GM19372 (cell line): ENCODE results near the gene TACR1.

Experiments used
- ATAC-seq: cut with Tn5 transposase; IDR thresholded peaks from one replicate; pipeline ENCODE4 v1.9.1; 2021; ENCODE audit warnings: mild to moderate bottlenecking, low read depth, moderate library complexity; ENCODE audit not compliant: unreplicated experiment

TACR1 gene

DNA sequence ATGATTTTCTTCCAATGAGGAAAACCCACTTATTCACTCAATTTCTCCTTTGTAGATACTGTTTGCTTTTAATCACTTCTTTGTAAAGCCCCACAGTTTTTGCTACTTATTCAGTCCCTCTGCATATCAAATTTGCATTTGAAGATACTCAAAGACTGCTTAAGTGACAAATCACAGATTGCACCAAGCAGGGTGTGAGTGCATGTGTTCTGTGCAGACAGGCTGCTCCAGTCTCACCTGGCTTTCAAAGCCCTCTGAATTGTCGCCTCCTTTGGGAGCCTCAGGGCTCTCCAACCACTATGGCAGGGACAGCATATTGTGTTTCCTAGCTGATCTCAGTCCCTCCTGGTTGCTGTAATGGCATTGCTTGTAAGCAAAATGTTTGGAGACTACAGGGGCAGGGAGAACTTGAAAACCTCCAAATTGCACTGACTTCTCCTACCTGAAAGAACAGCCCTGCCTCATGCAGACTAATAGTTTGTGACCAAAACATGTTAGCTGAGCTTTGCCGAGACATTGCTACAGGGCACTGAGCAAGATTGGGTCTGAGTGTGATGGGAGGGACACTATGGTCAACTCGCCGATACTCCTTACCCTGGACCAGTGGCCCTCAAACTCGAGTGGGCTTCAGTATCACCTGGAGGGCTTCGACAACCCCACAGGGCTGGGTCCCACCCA is 144.0 kb downstream of the TACR1 start:
- ATAC-seq, result peak; percentile 6

DNA sequence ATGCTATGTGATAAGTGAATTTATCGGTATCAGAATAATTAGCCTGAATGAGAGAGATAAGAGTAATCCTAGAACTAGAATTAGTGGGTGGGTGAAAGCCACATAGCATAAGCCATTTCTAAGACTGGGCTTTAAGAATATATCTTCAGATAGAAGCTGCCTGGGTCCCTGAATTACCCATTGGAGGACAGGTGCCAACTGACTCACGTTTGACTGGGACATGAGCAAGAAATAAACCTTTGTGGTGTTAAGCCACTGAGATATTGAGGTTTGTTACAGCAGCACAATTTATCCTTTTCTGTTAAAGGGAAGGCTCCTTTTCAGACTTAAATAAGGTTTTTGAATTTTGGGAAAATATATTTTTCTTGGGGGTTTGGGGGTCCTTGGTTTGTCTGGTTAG is 145.0 kb downstream of the TACR1 start:
- ATAC-seq, result no peak

DNA sequence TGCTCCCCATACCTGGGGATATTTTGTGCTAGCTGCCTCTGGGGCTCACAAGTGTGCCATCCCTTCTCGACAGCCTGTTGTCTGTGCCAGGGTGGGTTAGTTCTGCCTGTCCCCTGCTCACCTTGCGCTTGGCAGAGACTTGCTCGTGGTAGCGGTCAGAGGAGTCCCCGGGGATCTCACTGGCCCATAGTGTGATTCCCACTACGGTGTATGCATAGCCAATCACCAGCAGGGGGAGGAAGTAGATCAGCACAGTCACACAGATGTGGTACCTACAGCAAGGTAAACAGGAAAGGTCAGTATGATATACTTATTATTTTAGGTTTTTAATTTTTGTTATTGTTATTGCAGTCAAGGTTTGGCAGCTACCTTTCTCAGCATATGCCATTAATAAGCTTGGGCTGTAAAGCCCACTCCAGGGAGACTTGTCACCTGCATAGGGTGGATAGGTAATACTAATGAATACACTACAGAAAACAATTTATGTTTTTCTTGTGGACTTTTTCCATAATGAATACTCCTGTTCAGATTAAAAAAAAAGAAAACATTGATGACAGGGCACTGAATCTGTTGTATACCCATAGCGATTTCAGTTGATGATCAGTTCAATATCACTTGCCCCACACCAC is 145.7 kb downstream of the TACR1 start:
- ATAC-seq, result peak; percentile 68

DNA sequence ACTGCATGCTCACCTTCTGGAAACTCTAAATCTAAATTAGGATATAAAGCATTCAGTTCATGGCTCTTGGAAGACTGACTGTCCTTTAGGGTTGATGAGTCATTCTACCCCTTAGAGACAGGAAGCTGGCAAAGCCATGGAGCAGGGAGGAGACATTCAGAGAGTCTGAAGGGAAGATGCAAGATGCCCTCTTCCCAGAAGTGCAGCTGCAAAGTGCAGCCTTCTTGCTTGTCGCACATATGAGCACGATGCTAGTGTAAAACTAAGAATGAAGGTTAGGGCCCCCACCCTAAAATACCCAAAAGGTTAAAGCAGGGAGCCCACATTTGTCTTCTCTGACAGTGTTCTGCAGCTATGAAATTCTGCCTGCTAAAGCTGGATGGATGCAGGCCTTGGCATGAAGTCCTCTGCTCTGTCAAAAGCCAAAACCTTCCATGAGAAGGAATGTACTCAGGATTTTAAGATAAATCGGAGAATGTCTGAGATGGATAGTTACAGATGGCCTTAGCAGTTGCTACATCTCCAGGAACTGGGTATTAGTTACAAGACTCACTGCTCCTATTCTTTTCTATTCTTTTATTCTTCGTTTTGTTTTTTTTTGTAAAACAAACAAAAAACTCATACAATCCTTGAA is 151.2 kb downstream of the TACR1 start:
- ATAC-seq, result no peak

DNA sequence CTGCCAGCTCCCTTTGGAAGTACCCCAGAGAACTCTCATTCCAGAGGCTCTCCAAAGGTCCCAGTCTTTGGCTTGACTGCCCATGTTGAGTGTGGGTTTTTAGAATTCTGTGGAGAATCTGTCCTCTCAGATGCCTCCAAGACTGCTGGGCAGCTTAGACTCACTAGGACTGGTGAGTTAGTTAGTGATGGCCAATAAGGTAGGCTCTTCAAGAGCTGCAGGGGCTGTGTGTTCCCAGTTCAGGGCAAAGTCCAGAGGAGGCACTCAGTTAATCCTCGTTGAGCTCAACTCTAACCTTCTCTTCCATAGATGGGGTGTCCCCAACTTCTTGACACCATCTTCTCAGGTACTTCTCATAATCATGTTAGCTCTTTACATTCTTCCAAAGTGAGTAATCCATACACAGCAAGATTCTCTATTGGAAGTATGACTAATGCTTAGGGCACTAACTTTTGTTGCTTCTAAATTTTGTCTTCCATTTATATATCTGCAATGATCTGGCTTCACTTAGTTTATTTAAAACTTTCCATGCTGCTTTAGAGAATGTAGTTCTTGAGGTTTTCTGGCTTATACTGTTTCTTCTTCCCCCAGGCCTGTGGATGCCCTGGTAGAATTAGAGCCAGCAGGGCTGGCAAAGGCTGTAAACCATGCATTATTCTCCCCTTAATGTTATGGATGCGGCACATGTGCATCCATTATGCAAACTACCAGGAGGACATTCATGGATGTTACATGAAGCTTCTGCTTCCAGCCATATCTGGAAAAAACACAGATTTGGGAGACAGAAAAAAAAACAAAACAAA is 151.9 kb downstream of the TACR1 start:
- no peak for ATAC-seq

DNA sequence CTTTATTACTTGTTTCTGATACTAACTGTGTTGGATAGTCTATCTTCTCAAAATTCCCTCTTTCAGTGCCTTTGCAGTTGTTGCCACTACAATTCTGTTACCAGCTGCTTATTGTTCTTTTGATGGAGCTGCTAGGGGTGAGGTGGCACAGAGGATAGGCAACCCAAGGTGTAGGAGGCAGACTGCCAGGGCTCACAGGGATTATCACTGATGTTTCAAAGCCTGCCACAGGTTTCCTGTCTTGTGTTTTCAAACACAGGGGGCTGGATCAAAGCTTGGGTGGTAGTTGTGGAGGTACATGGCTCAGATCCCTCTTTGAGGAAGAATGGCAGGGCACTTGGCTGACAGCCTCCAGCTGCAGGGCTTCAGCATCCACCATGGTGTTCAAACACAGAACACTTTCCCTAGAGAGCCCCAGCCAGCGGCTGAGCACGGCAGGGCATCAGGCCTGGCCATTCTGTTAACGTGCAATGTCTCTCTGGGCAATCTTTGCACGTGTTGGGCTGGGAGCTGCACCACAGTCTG is 153.7 kb downstream of the TACR1 start:
- no peak for ATAC-seq

DNA sequence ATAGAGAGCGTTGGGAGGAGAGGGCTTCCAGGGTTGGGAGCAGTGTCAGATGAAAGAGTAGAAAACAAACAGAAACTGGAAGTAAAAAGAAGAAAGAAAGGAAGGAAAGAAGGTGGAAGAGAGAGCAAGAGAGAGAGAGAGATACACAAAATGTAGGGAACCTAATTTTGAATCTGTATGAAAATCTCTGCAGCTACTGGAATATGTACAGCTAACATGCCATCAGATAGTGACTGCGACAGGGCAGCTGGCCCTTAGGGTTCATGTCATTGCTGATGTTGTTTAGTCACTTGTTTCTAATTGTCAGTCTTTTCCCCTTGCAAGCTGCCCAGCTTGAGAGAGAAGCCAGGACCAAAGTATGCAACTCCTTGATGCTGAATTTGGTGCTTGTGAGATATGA is 155.0 kb downstream of the TACR1 start:
- ATAC-seq, result no peak

DNA sequence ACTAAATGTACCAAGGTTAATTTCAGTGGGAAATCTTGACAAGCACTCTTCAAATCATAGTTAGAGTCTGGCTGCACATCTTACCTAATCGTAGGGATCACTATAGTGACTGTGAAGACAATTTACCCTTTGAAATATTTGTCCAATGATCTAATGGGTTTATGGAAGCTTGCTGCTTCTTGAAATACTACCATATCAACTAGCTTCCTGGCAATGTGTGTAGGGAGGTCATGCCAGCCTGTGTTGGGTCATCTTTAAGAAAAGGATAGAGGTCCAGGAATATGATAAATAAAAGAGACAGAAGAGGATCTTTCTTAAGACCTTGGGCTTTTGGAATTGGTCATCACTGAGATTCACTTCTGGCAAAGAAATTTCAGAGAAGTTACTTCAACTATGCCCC is 156.5 kb downstream of the TACR1 start:
- ATAC-seq, result no peak

DNA sequence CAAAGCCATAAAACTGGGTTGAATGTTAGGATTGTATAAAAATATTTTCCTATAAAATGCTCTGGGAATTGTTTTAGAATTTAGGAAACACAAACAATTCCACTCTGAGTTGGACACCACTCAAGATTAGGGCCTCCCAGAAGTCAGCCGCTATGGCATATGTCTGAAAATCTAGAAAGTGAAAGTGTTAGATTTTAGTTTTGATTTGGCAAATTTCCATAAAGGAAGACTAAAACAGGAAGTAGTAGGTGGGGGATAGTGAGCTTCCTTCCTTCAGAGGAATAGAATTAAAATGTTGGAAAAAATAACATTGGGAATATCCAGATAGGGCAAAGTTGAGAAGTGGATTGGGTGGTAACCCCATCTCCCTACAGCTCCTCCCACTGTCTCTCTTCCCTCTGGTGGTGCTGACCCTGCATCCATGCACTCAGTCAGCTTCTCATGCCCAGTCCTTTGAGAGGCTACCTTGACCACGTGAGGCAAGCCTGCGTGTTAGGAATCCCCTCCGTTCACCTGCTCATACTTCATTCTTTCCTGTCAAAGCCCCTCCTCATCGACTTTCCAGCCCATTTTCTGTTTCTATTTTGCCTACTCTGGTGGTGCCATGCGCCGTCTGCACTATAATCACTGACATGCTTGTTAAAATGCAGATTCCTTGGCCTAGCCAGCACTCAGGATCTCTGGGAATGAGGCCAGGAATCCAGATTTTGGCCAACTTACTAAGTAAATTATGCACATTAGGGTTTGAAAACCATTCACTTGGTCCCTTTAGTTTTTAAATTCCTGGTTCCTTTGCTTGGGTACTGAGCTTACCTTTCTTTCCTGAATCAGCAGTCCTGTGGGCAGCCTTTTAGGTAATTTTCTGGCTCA is 157.4 kb downstream of the TACR1 start:
- no peak for ATAC-seq

DNA sequence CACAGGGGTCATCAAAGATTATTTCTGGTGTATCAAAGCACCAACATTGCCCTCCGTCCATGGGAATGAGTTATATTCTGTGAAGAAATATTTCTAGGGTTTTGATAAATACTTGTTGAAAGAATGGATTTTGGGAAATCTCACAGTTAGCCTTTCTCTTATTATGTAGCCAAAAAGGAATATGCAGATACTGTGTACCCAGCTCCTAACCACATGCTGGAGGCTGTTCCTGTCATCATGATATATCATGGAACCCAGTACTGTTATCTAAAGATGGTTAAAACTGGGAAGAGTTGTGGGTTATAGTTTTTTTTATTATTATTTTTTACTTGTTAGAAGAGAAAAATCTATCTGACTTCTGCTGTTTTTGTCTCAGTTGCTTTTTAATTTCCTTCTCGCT is 158.1 kb downstream of the TACR1 start:
- no peak for ATAC-seq

DNA sequence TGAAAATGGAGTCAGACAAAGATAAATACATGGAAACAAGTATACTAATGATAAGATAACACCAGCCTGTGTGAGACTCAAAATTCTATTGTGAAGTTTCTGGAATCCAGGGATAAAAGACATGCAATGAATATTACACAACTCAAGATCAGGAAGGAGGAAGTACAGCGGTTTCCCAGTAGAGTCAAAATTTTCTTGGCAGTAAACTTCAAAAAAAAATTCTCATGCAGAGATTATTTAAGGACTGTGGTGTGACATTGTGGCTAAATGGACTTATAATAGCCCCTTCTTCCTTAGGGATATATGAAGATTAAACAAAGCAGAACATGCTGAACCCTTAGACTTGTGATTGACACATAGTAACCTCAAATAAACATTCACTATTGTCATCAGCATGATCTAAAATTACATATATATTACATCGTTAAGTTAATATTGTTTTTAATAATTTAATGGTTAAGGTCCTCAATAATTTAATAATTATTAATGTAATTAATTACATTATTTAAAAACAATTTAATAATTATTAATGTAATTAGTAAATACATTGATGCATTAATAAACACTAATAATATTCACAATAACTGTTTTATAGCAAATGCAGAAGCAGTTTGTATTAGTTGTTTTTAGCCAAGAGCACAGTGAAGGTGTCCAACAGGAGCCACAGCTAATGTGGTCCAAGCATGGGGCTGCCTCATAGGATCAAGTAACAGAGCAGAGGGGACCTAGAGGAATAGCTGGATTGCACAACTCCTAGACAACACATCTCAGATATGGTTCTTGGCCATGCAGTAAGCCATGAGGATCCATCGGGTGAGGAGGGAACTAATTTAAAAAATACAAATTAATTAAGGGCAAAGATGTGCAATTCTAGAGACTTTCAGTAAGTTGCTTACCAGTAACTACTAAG is 163.6 kb downstream of the TACR1 start:
- ATAC-seq, result no peak

DNA sequence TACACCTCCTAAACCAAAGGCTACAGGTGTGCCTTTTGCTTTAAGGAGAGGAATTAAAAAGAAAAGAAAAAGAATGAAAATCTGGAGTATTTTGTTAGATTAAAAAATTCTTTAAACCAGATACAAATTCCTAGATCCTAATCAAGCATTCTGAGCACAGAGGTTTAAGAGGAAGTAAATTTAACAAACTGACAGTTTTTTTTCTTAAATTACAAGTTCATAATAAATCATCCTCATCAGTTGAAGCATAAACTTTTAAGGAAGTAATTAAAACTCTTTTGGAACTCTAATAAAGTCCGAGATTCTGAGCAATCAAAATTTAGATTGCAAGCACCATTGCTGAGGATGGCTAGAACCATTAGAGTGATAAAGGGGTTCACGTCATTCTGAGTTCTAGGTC is 165.8 kb downstream of the TACR1 start:
- no peak for ATAC-seq

DNA sequence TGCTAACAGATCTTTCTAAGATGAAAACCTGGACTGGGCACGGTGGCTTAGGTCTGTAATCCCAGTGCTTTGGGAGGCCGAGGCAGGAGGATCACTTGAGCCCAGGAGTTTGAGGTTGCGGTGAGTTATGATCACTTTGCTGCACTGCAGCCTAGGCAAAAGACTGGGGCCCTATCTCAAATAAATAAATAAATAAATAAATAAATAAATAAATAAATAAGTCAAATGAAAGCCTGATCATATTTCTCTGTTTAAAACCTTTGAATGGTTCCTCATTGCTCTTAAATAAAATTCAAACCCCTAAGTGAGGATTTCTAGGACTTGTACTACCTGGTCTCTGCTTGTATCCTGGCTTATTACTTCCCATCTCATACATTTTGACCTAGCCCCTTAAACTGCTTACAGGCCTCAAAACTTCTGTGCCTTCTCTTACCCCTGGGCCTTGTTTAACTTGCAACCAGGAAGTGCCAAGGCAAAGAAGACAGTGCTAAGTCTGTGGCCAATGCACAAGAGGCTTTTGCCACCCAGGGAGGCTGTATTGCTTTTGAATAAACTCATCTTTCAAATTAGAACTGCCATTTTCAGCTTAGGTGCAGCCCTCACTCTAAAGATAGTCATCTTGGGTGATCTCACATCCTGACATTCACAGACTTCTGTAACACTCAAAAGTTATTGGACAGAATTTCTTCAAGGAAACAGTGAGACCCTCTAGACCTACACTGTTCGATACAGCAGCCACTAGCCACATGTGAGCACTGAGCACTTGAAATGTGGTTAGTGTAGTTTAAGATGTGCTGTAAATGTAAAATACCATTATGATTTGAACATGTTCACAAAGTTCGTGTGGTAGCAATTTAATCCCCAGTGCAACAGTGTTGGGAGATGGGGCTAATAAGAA is 167.2 kb downstream of the TACR1 start:
- no peak for ATAC-seq

DNA sequence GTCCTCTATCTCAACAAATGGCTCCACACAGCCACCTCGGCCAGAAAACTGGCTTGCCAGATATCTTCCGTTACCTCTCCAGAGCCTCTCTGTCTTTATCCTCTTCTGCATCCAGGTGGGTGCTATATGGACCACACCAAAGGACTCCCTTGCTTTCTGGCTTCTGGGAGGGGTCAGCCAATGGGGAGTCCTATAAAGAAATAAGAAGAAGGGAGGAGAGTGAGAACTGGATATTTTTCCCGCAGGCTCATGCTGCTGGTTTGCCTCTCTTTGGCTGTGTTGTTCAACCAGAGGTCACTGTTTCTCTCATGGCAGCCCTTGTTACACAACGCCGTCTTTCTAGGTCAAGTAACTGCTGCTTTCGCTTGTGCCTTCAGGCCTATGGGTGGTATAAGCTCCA is 168.1 kb downstream of the TACR1 start:
- ATAC-seq, result no peak

DNA sequence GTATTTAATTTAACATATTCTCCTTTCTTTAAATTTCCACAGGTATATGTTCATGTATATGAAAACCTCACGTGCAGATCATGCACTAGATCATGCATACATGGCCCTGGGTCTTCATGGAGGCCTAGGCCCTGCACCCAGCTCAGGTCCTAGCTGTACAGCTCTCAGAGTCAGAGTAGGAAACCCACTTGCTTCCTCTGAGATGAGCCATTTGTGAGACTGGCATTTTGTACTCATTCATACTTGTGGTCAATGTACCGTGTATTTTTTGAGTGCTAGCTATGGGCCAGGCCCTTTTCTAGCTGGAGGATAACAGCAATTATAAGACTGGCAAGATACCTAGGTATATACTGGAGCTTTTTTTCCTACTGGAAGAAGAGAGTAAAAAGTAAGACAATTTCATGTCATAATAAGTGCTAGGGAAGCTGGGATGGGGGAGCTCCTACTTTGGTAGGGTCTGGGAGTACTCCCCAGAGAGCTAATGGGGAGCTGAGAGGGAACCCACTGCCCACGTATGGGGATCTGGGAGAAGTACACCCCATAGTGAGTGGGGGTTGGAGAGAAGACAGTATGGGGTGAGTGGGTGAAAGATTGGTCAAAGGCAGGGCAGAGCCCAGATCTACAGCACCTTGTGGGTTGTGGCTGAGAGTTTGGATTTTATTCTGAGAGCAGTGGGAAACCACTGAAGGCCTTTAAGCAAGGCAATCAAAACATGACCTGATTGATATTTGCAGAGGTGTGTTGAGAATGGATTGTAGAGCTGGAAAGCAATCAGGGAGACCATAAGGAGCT is 168.9 kb downstream of the TACR1 start:
- ATAC-seq, result no peak

DNA sequence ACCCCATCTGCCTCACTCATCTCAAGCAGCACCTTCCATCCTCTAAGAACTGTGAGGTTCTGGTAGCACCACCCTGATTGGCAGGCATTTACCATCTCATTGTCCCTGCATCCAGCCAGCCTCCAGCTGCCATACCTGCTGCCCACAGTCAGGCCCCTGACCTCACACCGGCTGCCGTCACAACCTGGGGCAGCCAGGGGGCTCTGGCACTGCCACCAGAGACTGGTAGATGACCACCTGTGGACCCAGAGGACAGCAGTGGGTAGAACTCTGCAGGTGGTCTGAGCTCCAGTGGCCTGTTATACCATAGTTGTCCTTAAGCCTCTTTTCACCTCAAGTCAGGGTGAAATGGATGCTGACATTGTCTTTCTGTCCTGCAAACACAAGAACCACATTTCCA is 171.4 kb downstream of the TACR1 start:
- no peak for ATAC-seq

DNA sequence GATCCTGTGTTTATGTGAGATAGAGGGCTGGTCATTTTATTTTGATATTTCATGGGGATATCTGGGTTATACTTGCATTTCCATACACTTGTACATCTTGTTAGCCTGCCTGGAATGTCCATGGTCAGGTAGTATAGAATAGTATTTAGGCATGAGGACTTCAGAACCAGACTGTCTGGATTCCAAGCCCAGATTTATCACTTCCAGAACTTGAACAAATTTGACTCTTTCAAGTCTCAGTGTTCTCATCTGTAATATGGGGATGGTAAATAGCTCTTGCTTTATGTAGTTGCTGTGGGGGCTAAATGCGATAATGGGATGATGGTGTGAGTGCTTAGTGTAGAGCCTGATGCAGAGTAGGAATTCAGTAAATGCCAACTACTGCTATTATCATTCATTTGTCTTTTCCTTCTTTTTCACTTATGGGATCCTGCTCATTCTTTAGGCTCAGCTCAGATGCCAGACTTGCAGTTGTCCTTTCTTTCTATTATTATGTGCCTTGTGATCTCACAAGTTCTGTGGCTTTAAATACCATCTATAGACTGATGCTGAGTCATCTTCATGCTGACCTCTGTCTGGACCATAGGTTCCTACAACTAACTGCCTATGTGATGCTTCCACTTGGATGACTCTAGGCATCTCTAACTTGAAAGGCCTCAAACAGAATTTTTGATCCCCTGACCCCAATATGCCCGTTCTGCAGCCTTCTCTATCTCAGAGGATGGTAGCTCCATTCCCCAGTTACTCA is 173.5 kb downstream of the TACR1 start:
- no peak for ATAC-seq
